Skeletal muscle tissue (tissue), 4 donors: ENCODE measurements around the gene EXOC4. TPM values are rescaled to one million over a fixed set of nuclear protein-coding genes. Genes with fewer than 3 reads are reported as not detected.

Experiments
- H3K27ac ChIP-seq: one replicate; pipeline ENCODE4 v1.7.0; 2013; ENCODE audit warnings: mild to moderate bottlenecking, low read depth, low read length, inconsistent platforms
- H3K27me3 ChIP-seq, 3 donors: one replicate each; pipeline ENCODE4 v1.7.0; 2013; ENCODE audit warnings: low read length in 3 of 3; ENCODE audit not compliant: control insufficient read depth in 3 of 3, insufficient read depth in 3 of 3
- H3K36me3 ChIP-seq, 3 donors: one replicate each; pipeline ENCODE4 v1.7.0; 2013; ENCODE audit warnings: low read length in 3 of 3; ENCODE audit not compliant: control insufficient read depth in 3 of 3, insufficient read depth in 3 of 3
- H3K4me1 ChIP-seq, 3 donors: one replicate each; pipeline ENCODE4 v1.7.0; 2013; ENCODE audit warnings: low read length in 3 of 3, mild to moderate bottlenecking in 3 of 3; ENCODE audit not compliant: control insufficient read depth in 3 of 3, insufficient read depth in 3 of 3
- H3K4me3 ChIP-seq, 3 donors: one replicate each; pipeline ENCODE4 v1.7.0; 2013; ENCODE audit warnings: low read length in 3 of 3
- H3K9ac ChIP-seq, 3 donors: one replicate each; pipeline ENCODE4 v1.7.0; 2013; ENCODE audit warnings: low read length in 3 of 3, mild to moderate bottlenecking in 3 of 3, moderate library complexity in 2 of 3, low read depth in 1 of 3
- H3K9me3 ChIP-seq, 3 donors: one replicate each; pipeline ENCODE4 v1.7.0; 2013; ENCODE audit warnings: low read length in 3 of 3; ENCODE audit not compliant: control insufficient read depth in 3 of 3
- total RNA-seq: library from RNA; depleted of rRNA; stranded (reverse); fragments of >200 nt; gene quantifications from one replicate; pipeline ENCODE4 v1.2.3, GENCODE V29; 2014
- donor health status: Osteomylitis.

Gene EXOC4
- total RNA-seq, 1 donor from 2014 or later: 129 TPM

DNA sequence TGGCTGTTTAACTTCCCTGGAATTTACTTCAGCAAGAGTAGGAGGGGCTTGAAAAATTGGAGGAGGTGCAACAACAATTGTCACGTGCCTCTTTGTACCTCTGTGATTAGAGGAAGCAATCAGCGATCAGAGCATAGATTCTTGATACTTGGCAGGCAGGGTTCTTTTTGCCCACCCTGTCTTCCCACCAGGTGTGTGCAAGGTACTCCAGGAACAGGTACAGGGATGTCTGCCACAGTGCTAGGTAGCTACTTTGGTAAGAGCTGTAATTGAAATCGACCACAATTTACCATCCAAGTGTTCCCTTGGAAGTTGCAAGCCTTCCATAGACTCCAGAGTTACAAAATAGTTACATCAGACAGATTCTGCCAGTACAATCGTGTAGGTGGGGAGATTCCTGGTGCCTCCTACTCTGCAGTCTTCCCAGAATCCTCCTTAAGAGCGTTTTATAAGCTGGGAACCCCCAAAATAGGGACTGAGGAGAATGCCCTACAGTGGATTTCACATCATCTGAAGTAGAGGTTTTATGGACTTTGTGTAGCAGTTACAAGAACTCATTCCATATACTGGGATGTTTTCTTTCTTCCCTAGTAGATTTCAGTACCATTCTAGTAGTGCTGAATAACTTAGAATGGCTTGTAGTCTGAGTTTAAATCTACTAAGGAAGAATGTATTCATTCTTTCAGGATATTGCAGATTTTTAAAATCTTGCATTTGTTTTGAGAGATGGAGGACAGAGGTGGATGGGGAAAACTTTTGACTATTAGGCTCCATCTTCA is 101.9 kb downstream of the EXOC4 start:
- H3K36me3 ChIP-seq: peaks cover 0 to 5% (median 5%) of the 10 kb centered on the region in 3 donors
- H3K4me3 ChIP-seq: no peak overlapping the region
- no peak overlapping the region for H3K9ac ChIP-seq
- no peaks in the 10 kb centered on the region for H3K4me1 ChIP-seq
- H3K27me3 ChIP-seq: no peaks in the 10 kb centered on the region
- H3K27ac ChIP-seq: no peak overlapping the region
- H3K9me3 ChIP-seq: peaks cover 0 to 7% (median 0%) of the 10 kb centered on the region in 3 donors

DNA sequence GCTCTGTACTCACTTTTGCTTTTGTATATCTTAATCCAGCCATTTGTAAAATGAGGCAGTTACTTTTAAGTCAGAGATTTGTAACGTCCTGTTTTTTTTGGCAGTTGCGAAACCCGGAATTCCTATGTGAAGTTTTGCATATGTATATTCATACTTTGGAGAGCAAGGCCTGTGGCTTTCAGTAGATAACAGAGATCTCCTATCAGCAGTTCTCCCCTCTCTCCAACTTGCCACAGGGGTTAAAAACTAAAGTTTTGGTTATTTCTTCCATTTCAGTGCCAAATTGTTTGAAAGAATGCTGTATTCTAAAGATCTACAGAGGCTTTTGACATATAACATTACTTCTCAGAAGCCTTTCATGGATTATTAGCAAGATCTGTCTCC is 102.4 kb downstream of the EXOC4 start:
- no peak overlapping the region for H3K9ac ChIP-seq
- no peaks in the 10 kb centered on the region for H3K4me1 ChIP-seq
- H3K9me3 ChIP-seq: peaks cover 0 to 7% (median 0%) of the 10 kb centered on the region in 3 donors
- H3K27me3 ChIP-seq: no peaks in the 10 kb centered on the region
- H3K4me3 ChIP-seq: no peak overlapping the region
- peaks cover 0 to 5% (median 5%) of the 10 kb centered on the region in 3 donors for H3K36me3 ChIP-seq
- H3K27ac ChIP-seq: no peak overlapping the region

- Histone ChIP-seq H3K9ac (no peak overlapping the region), H3K4me1 (no peaks in the 10 kb centered on the region), H3K27ac (no peak overlapping the region), H3K36me3 (peaks cover 0 to 5% (median 5%) of the 10 kb centered on the region in 3 donors), H3K4me3 (no peak overlapping the region), H3K9me3 (peaks cover 0 to 7% (median 0%) of the 10 kb centered on the region in 3 donors), H3K27me3 (no peaks in the 10 kb centered on the region)
These were observed 102.9 kb downstream of the EXOC4 start for GRCh38 chr7:133355822-133356221.

- no peak overlapping the region for H3K4me3 ChIP-seq
- H3K4me1 ChIP-seq: no peaks in the 10 kb centered on the region
- H3K9ac ChIP-seq: no peak overlapping the region
- H3K36me3 ChIP-seq: peaks cover 0 to 8% (median 5%) of the 10 kb centered on the region in 3 donors
- H3K27ac ChIP-seq: no peak overlapping the region
- H3K27me3 ChIP-seq: no peaks in the 10 kb centered on the region
- peaks cover 0 to under 1% (median 0%) of the 10 kb centered on the region in 3 donors for H3K9me3 ChIP-seq
These were observed 105.8 kb downstream of the EXOC4 start for GRCh38 chr7:133358708-133359107.

DNA sequence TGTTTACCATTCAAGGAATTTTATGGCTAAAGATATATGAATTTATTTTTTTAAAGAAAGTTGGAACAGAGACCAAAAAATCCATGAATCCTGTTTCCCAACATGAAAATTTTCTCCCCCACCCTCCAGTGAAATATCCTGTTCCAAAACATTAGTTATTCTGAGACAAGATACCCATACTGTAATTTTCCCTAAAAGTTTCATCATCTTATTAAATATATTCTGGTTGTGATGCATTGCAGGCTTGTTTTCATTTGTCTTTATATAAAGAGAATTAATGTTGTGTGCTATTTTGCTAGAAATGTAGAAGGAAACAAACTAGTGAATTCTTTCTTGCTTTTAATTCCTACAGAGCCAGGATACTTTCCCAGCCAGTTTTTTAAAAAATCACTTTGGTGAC is 106.6 kb downstream of the EXOC4 start:
- Histone ChIP-seq H3K27me3 (no peaks in the 10 kb centered on the region), H3K4me3 (no peak overlapping the region), H3K27ac (no peak overlapping the region), H3K36me3 (peaks cover 0 to 8% (median 5%) of the 10 kb centered on the region in 3 donors), H3K4me1 (no peaks in the 10 kb centered on the region), H3K9me3 (no peaks in the 10 kb centered on the region), H3K9ac (no peak overlapping the region)

GRCh38 chr7:133360201-133360600 is 107.3 kb downstream of the EXOC4 start:
- Histone ChIP-seq H3K27ac (no peak overlapping the region), H3K4me3 (no peak overlapping the region), H3K36me3 (peaks cover 0 to 8% (median 5%) of the 10 kb centered on the region in 3 donors), H3K9me3 (no peaks in the 10 kb centered on the region), H3K4me1 (peaks cover 5 to 7% (median 5%) of the 10 kb centered on the region in 3 donors), H3K9ac (no peak overlapping the region), H3K27me3 (no peaks in the 10 kb centered on the region)

- H3K9me3 ChIP-seq: no peaks in the 10 kb centered on the region
- peaks cover 15 to 17% (median 15%) of the 10 kb centered on the region in 3 donors for H3K4me1 ChIP-seq
- H3K36me3 ChIP-seq: peaks cover 0 to 5% (median 0%) of the 10 kb centered on the region in 3 donors
- H3K9ac ChIP-seq: no peak overlapping the region
- no peaks in the 10 kb centered on the region for H3K27me3 ChIP-seq
- H3K27ac ChIP-seq: no peak overlapping the region
- H3K4me3 ChIP-seq: no peak overlapping the region
These were observed 108.9 kb downstream of the EXOC4 start for GRCh38 chr7:133361806-133362205.

DNA sequence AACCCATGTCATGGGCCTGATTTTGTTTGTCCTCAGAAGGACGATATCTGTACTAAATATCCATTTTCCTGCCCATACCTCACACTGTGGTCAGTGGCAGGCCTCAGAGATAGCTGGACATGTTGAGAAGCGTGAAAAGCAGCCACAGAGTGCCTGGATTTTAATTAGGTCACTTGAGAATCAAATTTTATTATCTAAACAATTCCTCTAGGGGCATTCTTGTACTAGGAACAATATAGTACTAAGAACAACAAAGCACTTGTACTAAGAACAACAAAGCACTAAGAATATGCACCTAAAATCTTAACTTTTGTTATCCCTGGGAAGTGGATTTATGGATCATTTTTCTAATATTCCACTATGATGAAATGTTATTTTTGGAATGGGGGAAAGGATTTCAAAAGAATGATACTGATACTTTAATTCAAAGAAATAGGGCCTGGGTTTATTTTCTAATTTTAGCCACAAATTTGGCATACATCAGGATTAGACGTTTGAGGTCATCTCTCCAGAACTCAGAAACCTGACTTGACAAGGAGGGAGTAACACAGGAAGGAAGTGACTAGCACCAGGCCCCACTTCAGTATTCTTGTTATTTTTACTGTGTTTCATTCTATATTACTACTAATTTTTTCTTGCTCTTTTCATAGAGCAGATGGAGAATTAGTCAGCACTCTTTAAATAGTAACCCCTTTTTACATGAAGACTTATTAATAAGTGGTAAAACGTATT is 112.2 kb downstream of the EXOC4 start:
- no peaks in the 10 kb centered on the region for H3K27me3 ChIP-seq
- no peak overlapping the region for H3K9ac ChIP-seq
- no peaks in the 10 kb centered on the region for H3K9me3 ChIP-seq
- no peak overlapping the region for H3K27ac ChIP-seq
- H3K36me3 ChIP-seq: peaks cover 0 to 2% (median 0%) of the 10 kb centered on the region in 3 donors
- H3K4me1 ChIP-seq: peaks cover 19 to 22% (median 20%) of the 10 kb centered on the region in 3 donors
- H3K4me3 ChIP-seq: no peak overlapping the region

- Histone ChIP-seq H3K27me3 (no peaks in the 10 kb centered on the region), H3K9me3 (no peaks in the 10 kb centered on the region), H3K4me1 (peaks cover 19 to 27% (median 24%) of the 10 kb centered on the region in 3 donors), H3K27ac (no peak overlapping the region), H3K9ac (no peak overlapping the region), H3K4me3 (no peak overlapping the region), H3K36me3 (peaks cover 0 to 2% (median 0%) of the 10 kb centered on the region in 3 donors)
These were observed 113.0 kb downstream of the EXOC4 start for GRCh38 chr7:133365917-133366316.

GRCh38 chr7:133367561-133367960 is 114.7 kb downstream of the EXOC4 start:
- Histone ChIP-seq H3K9me3 (no peaks in the 10 kb centered on the region), H3K9ac (no peak overlapping the region), H3K27me3 (no peaks in the 10 kb centered on the region), H3K4me1 (peaks cover 23 to 35% (median 30%) of the 10 kb centered on the region in 3 donors), H3K36me3 (no peaks in the 10 kb centered on the region), H3K4me3 (no peak overlapping the region), H3K27ac (no peak overlapping the region)
